D721Med (cell line): ENCODE data around the gene USP14.
"Not testable (repeated sequence)": the region's sequence is repeated elsewhere in the genome, so short reads cannot be mapped to it uniquely, and the experiment has no call there.

ENCODE experiments used
- DNase-seq: peaks from one replicate; pipeline ENCODE4 v3.0.0; 2011; ENCODE audit warnings: low spot score; ENCODE audit not compliant: insufficient read length
- FAIRE-seq: peaks from 2 replicates; lab custom pipeline; 2011; peaks lifted over from hg19 to GRCh38; lab: Jason Lieb, UNC
- CTCF ChIP-seq: IDR thresholded peaks from 2 replicates; pipeline ENCODE4 v1.5.1; 2012; ENCODE audit warnings: mild to moderate bottlenecking, control low read depth; ENCODE audit not compliant: insufficient read depth; ENCODE audit errors: missing control alignments

USP14 gene

GRCh38 chr18:135045-135444 lies 23.3 kb upstream of the USP14 start:
- TF ChIP-seq CTCF = no peak
- DNase-seq = no peak
- FAIRE-seq = no peak

- TF ChIP-seq CTCF = no peak
- DNase-seq (no peak), FAIRE-seq (no peak)
Observed at GRCh38 chr18:136433-136832, 21.9 kb upstream of the USP14 start.

GRCh38 chr18:137327-137726 lies 21.0 kb upstream of the USP14 start:
- DNase-seq (no peak), FAIRE-seq (no peak)
- no peak for TF ChIP-seq CTCF

- DNase-seq = no peak
- TF ChIP-seq CTCF = no peak
- no peak for FAIRE-seq
Observed at GRCh38 chr18:140670-141266, 17.6 kb upstream of the USP14 start.

- DNase-seq, FAIRE-seq: not testable (repeated sequence)
Observed at GRCh38 chr18:142624-143296, 15.6 kb upstream of the USP14 start.

- FAIRE-seq (no peak), DNase-seq (no peak)
- TF ChIP-seq CTCF = no peak
Observed at GRCh38 chr18:148841-149240, 9.5 kb upstream of the USP14 start.

- FAIRE-seq = no peak
Observed at GRCh38 chr18:154151-154550, 4.2 kb upstream of the USP14 start.

More at GRCh38 chr18:154151-154550, 4.2 kb upstream of the USP14 start:
- no peak for DNase-seq
- TF ChIP-seq CTCF = no peak
